HepG2 (cell line): ENCODE results near the gene IGSF8.

Experiments used
- GABPA ChIP-seq, 2 experiments: IDR thresholded peaks; 2 replicates each; pipeline ENCODE4 v1.6.1; 2011 to 2016; ENCODE audit warnings: low read depth in 2 of 2, low read length in 1 of 2, missing biosample characterization in 1 of 2, missing genetic modification characterization in 1 of 2
- NFIB ChIP-seq: sonication (generic); formaldehyde crosslinking; IDR thresholded peaks from 2 replicates; pipeline ENCODE4 v1.9.0; 2021; ENCODE audit warnings: missing genetic modification reagents, mild to moderate bottlenecking, borderline replicate concordance
- POLR2A ChIP-seq, 2 experiments: IDR thresholded peaks; 2 replicates each; pipeline ENCODE4 v1.6.1; 2011; ENCODE audit warnings: low read depth in 2 of 2, low read length in 2 of 2, mild to moderate bottlenecking in 1 of 2, moderate library complexity in 1 of 2; ENCODE audit not compliant: insufficient read depth in 1 of 2
- ZNF530 ChIP-seq: sonication (generic); formaldehyde crosslinking; IDR thresholded peaks from 2 replicates; pipeline ENCODE4 v1.5.0; 2020; ENCODE audit warnings: low read depth, mild to moderate bottlenecking, missing genetic modification reagents
- ZNF577 ChIP-seq: sonication (generic); formaldehyde crosslinking; IDR thresholded peaks from 2 replicates; pipeline ENCODE4 v1.4.0; 2020; ENCODE audit warnings: mild to moderate bottlenecking, low read depth, missing genetic modification reagents, borderline replicate concordance
- ZNF660 ChIP-seq: sonication (generic); formaldehyde crosslinking; IDR thresholded peaks from 2 replicates; pipeline ENCODE4 v1.5.1; 2020; ENCODE audit warnings: mild to moderate bottlenecking, low read depth, missing genetic modification reagents, borderline replicate concordance
- TF ChIP-seq, protein P1 (sequence below): sonication (generic); formaldehyde crosslinking; IDR thresholded peaks from 2 replicates; pipeline ENCODE4 v1.5.0; 2020; ENCODE audit warnings: mild to moderate bottlenecking, missing genetic modification reagents, moderate library complexity

DNA sequence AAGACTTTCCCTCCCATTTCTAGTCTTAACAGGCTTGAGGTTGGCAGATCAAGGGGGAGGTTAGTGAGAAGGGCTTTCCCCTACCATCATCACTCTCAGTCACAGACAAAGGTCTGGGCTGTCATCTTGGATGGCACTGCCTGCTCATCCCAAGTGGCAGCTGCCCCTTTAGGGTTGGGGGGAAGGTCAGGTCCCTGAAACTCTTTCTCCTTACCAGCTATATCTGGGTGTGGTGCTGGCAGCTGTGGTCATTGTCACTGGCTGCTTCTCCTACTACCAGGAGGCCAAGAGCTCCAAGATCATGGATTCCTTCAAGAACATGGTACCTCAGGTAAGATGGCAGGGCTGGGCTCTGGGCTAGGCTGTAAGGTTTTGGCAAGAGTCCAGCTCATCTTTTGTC, 25.3 kb upstream of the IGSF8 start:
- TF ChIP-seq NFIB (CRISPR knock-in tag) = no peak
- TF ChIP-seq, protein P1, sequence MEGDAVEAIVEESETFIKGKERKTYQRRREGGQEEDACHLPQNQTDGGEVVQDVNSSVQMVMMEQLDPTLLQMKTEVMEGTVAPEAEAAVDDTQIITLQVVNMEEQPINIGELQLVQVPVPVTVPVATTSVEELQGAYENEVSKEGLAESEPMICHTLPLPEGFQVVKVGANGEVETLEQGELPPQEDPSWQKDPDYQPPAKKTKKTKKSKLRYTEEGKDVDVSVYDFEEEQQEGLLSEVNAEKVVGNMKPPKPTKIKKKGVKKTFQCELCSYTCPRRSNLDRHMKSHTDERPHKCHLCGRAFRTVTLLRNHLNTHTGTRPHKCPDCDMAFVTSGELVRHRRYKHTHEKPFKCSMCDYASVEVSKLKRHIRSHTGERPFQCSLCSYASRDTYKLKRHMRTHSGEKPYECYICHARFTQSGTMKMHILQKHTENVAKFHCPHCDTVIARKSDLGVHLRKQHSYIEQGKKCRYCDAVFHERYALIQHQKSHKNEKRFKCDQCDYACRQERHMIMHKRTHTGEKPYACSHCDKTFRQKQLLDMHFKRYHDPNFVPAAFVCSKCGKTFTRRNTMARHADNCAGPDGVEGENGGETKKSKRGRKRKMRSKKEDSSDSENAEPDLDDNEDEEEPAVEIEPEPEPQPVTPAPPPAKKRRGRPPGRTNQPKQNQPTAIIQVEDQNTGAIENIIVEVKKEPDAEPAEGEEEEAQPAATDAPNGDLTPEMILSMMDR (CRISPR knock-in tag) = no peak
- no peak for TF ChIP-seq ZNF660 (CRISPR knock-in tag)
- TF ChIP-seq POLR2A (IDR thresholded peaks at IDR 0.05; ENCODE audit: insufficient read depth in 1 of 2, low read depth in 2 of 2, low read length in 2 of 2) = no peak
- TF ChIP-seq GABPA (IDR thresholded peaks at IDR 0.05; ENCODE audit: low read depth, low read length) = no peak
- no peak for TF ChIP-seq GABPA (CRISPR knock-in tag; IDR thresholded peaks at IDR 0.05; ENCODE audit: low read depth)
- no peak for TF ChIP-seq ZNF530 (CRISPR knock-in tag)
- no peak for TF ChIP-seq ZNF577 (CRISPR knock-in tag)
